Lung (tissue), 12 donors: ENCODE measurements around the gene SUPT4H1. TPM values are rescaled to one million over a fixed set of nuclear protein-coding genes. Genes with fewer than 3 reads are reported as not detected.

Experiments used
- ATAC-seq: fragments of 200-7000 bp; cut with Tn5 transposase; one replicate; pipeline ENCODE4 v1.9.1; 2020; ENCODE audit warnings: moderate number of reproducible peaks; ENCODE audit not compliant: insufficient read depth, low FRiP score
- DNase-seq, 3 donors: peaks; one replicate each; pipeline ENCODE4 v3.0.0-alpha.2; 2013 to 2017
- H3K27ac ChIP-seq, 2 donors: one replicate each; pipeline ENCODE4 v1.5.1; 2013; ENCODE audit warnings: mild to moderate bottlenecking in 2 of 2, moderate library complexity in 2 of 2, control low read depth in 1 of 2, inconsistent platforms in 1 of 2, low read depth in 1 of 2, low read length in 1 of 2
- H3K27me3 ChIP-seq, 3 donors: one replicate each; pipeline ENCODE4 v1.5.1; 2013; ENCODE audit warnings: low read length in 2 of 3; ENCODE audit not compliant: control insufficient read depth in 3 of 3, insufficient read depth in 3 of 3
- H3K36me3 ChIP-seq, 4 donors: one replicate each; pipeline ENCODE4 v1.5.1; 2013; ENCODE audit warnings: low read length in 4 of 4, mild to moderate bottlenecking in 1 of 4, moderate library complexity in 1 of 4; ENCODE audit not compliant: control insufficient read depth in 4 of 4, insufficient read depth in 4 of 4
- H3K4me1 ChIP-seq, 5 donors: one replicate each; pipeline ENCODE4 v1.5.1; 2013; ENCODE audit warnings: low read length in 5 of 5, mild to moderate bottlenecking in 2 of 5, moderate library complexity in 1 of 5; ENCODE audit not compliant: control insufficient read depth in 5 of 5, insufficient read depth in 5 of 5
- H3K4me3 ChIP-seq: one replicate; pipeline ENCODE4 v1.5.1; 2013; ENCODE audit warnings: mild to moderate bottlenecking, control low read depth, moderate library complexity
- H3K9ac ChIP-seq, 2 donors: one replicate each; pipeline ENCODE4 v1.5.1; 2013; ENCODE audit warnings: low read length in 2 of 2, control low read depth in 1 of 2; ENCODE audit not compliant: insufficient read depth in 1 of 2
- H3K9me3 ChIP-seq, 4 donors: one replicate each; pipeline ENCODE4 v1.5.1; 2013; ENCODE audit warnings: low read length in 3 of 4, mild to moderate bottlenecking in 1 of 4, moderate library complexity in 1 of 4; ENCODE audit not compliant: control insufficient read depth in 4 of 4, insufficient read depth in 3 of 4
- CTCF ChIP-seq: IDR thresholded peaks from 2 replicates; pipeline ENCODE4 v1.5.1; 2012; ENCODE audit warnings: mild to moderate bottlenecking; ENCODE audit errors: control extremely low read depth, extremely low read depth
- WGBS, 2 donors: extraction: QIAGEN DNeasy Blood & Tissue Kit; methylation state at CpG; one replicate each; pipeline ENCODE4 v1.1.7; 2013; 5-methylcytosine and 5-hydroxymethylcytosine counted together
- polyA plus RNA-seq, 2 donors: library from polyadenylated mRNA; stranded (reverse); fragments of 200-250 nt; gene quantifications; one replicate each; pipeline ENCODE4 v1.2.1, GENCODE V29; 2013
- total RNA-seq, 2 donors: library from RNA; depleted of rRNA in 1 of 2; stranded (reverse); fragments of >200 nt in 1 of 2; gene quantifications; one replicate each; pipeline ENCODE4 v1.2.1, GENCODE V29; 2014 to 2021
- donor health status: control.
- donor health status: control.
- donor health status: Bipolar disorder and iron deficiency.
- donor health status: healthy.
- donor health status: DM: yes; HTN: yes; CAD: no.

Gene SUPT4H1
- total and polyA plus RNA-seq, 4 donors = 54.6 to 97.5 (median 67.4) TPM

GRCh38 chr17:58394534-58395223, 42.7 kb upstream of the SUPT4H1 start:
- Histone ChIP-seq H3K4me1 (peaks cover 0 to 37% (median 15%) of the 10 kb centered on the region in 5 donors), H3K27ac (no peak overlapping the region), H3K9me3 (no peaks in the 10 kb centered on the region), H3K9ac (no peak overlapping the region), H3K27me3 (no peaks in the 10 kb centered on the region), H3K36me3 (no peaks in the 10 kb centered on the region), H3K4me3 (no peak overlapping the region)
- WGBS, 2 donors = 85 to 89% methylated on average over 3 of the region's 3 CpGs
- ATAC-seq (no peak), DNase-seq (no peak)
- no peak for TF ChIP-seq CTCF

- Histone ChIP-seq H3K36me3 (no peaks in the 10 kb centered on the region), H3K27ac (peak overlapping the region in 1 of 2 donors; percentile 75), H3K9ac (no peak overlapping the region), H3K4me3 (no peak overlapping the region), H3K4me1 (peaks cover 0 to 58% (median 21%) of the 10 kb centered on the region in 5 donors), H3K27me3 (no peaks in the 10 kb centered on the region), H3K9me3 (no peaks in the 10 kb centered on the region)
- peak; percentile 95 to 97 (median 96) for DNase-seq
- ATAC-seq = peak; percentile 43
- 30 to 59% methylated on average over 10 of the region's 10 CpGs for WGBS, 2 donors
- TF ChIP-seq CTCF = no peak
Observed at GRCh38 chr17:58391302-58391984, 39.4 kb upstream of the SUPT4H1 start.

DNA sequence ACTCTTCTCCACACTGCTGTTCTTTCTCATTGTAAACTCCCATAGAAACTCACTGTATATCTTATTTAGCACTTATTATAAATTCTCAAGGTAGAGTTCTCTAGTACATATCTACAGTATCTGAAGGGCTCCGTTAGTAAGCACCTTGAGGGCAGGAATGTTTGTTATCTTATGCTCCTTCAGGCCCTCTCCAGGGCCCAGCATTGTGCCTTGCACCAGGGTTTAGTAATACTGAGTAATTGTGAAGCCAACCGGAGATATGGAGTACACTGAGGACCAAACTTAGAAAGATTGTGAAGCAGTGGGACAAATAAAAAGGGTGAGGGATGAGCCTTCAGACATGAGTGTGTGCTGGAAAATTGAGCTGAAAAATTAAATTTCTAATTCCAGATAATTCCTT, 38.9 kb upstream of the SUPT4H1 start:
- DNase-seq (no peak), ATAC-seq (no peak)
- TF ChIP-seq CTCF = no peak
- no peak overlapping the region for H3K4me3 ChIP-seq
- 65 to 88% methylated on average over 2 of the region's 2 CpGs for WGBS, 2 donors
- H3K36me3 ChIP-seq = no peaks in the 10 kb centered on the region
- peak overlapping the region in 1 of 2 donors; percentile 60 for H3K27ac ChIP-seq
- no peak overlapping the region for H3K9ac ChIP-seq
- H3K4me1 ChIP-seq = peaks cover 0 to 54% (median 21%) of the 10 kb centered on the region in 5 donors
- H3K27me3 ChIP-seq = no peaks in the 10 kb centered on the region
- H3K9me3 ChIP-seq = no peaks in the 10 kb centered on the region
